ENCODE data around the gene FAM83E. TPM values are rescaled to one million over a fixed set of nuclear protein-coding genes. Genes with fewer than 3 reads are reported as not detected.

FAM83E gene
- total and polyA plus RNA-seq, 2 of the 8 experiments (the other 6 are each of a cell fraction or from before 2014, with no cell fraction given): 1.8 to 5.3 TPM

GRCh38 chr19:48663667-48664066 lies 48.8 kb upstream of the FAM83E start (continued):
- TF ChIP-seq NANOG (IDR thresholded peaks at IDR 0.05; ENCODE audit: insufficient read depth, low read depth, low read length, poor library complexity, severe bottlenecking) (no peak), BACH1 (IDR thresholded peaks at IDR 0.05; ENCODE audit: low read length) (no peak), ASH2L (IDR thresholded peaks at IDR 0.05; ENCODE audit: low read length) (no peak)
